ENCODE data around the gene IL11. TPM values are rescaled to one million over a fixed set of nuclear protein-coding genes. Genes with fewer than 3 reads are reported as not detected.

IL11 gene
- total and polyA plus RNA-seq, 2 donors (not counting 3 experiments of a cell fraction or from before 2014, with no cell fraction given): not detected

DNA sequence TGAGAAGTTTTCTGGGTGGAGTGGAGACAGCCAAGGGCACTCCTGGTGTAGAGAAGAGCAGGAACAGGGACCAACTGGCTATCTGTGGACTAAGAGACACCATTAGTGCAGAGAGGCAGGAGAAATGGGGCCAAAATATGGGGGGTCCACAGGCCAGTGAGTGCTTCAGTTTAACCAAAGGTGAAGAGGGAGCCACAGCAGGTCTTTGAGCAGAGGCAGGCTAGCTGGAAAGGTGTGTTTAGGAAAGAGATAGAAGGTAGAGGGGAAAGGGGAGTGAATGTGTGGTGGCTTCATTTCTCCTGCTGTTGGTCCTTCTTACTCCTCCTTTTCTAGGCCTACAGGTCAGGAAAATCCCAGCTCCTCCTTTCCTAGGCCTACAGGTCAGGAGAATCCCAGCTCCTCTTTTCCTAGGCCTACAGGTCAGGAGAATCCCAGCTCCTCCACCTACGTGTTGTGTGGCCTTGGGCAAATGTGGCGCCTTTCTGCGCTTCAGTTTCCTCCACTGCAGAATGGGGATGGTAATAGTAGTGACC lies 12.3 kb upstream of the IL11 start:
- H3K9me1 ChIP-seq (replicated peaks; ENCODE audit: control insufficient read depth, extremely low read depth, insufficient read depth, low read length): no peaks in the 10 kb centered on the region
- H3K4me1 ChIP-seq (ENCODE audit: control insufficient read depth, extremely low read depth, insufficient read depth, low read length): peaks cover 21% of the 10 kb centered on the region
- POLR2A ChIA-PET: interaction anchor here (2.4 kb wide), 2 partner anchors 25 to 43 kb away, joined by 9 to 11 read pairs; partner anchors contain the start of genes KMT5C and UBE2S
- no peak overlapping the region for H3K27ac ChIP-seq (ENCODE audit: insufficient read depth, low read depth, low read length)
- TF ChIP-seq FOS (IDR thresholded peaks at IDR 0.05; ENCODE audit: borderline replicate concordance, insufficient read depth, low read length) (no peak), MYC (IDR thresholded peaks at IDR 0.05; ENCODE audit: low read depth, low read length) (no peak), CTCF (IDR thresholded peaks at IDR 0.05; ENCODE audit: extremely low read depth in 1 of 2, insufficient read depth in 1 of 2, low read depth in 1 of 2, low read length in 2 of 2) (no peak), JUN (IDR thresholded peaks at IDR 0.05; ENCODE audit: borderline replicate concordance, insufficient read depth, insufficient read length, low read depth) (no peak), EZH2 (IDR thresholded peaks at IDR 0.05; ENCODE audit: borderline replicate concordance, low read depth, low read length, severe bottlenecking) (no peak), POLR2A (IDR thresholded peaks at IDR 0.05; ENCODE audit: low read depth, low read length) (no peak), POLR2AphosphoS5 (IDR thresholded peaks at IDR 0.05; ENCODE audit: insufficient read depth, low read depth, low read length) (no peak), GATA2 (IDR thresholded peaks at IDR 0.05; ENCODE audit: insufficient read depth, insufficient read length, low read depth, low read length) (no peak)
- TF ChIP-seq, protein P1, sequence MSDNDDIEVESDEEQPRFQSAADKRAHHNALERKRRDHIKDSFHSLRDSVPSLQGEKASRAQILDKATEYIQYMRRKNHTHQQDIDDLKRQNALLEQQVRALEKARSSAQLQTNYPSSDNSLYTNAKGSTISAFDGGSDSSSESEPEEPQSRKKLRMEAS (IDR thresholded peaks at IDR 0.05; ENCODE audit: insufficient read depth, insufficient read length): no peak
- H3K9me3 ChIP-seq (replicated peaks; ENCODE audit: control insufficient read depth, insufficient read depth, low read length): no peaks in the 10 kb centered on the region
- peaks cover 18% of the 10 kb centered on the region for H3K79me2 ChIP-seq (ENCODE audit: control insufficient read depth, insufficient read depth, low read length)
- no TSS peak for BruUV-seq (replicated peaks)
- no peak overlapping the region for H3K4me3 ChIP-seq (replicated peaks in 1 of 3; ENCODE audit: insufficient read depth in 1 of 3, low read depth in 1 of 3, low read length in 3 of 3)
- DNase-seq (ENCODE audit: low read depth, low spot score) (no peak), FAIRE-seq (no peak)
- H3K9ac ChIP-seq (replicated peaks; ENCODE audit: extremely low read depth, insufficient read depth, low read length): no peak overlapping the region
- H2AFZ ChIP-seq (ENCODE audit: low read depth, low read length): no peak overlapping the region
- H3K27me3 ChIP-seq (ENCODE audit: control insufficient read depth in 2 of 2, insufficient read depth in 2 of 2, low read length in 2 of 2): peaks cover 4% of the 10 kb centered on the region in 2 experiments
- peaks cover 4% of the 10 kb centered on the region in 2 experiments for H3K36me3 ChIP-seq (ENCODE audit: control insufficient read depth in 2 of 2, extremely low read depth in 1 of 2, insufficient read depth in 2 of 2, low read length in 2 of 2)
- CTCF ChIA-PET: interaction anchor here (2.8 to 2.9 kb wide), 2 partner anchors 81 to 91 kb away, joined by 27 to 51 read pairs; no protein-coding TSS in a partner anchor
- dilution Hi-C loops (cut with MboI; ENCODE audit: extremely low pct_ligation_motif_present, low sequenced_read_pairs): no loop called here
- intact Hi-C loops (cut with micrococcal nuclease): loop anchor here (10.0 kb wide), 2 partner anchors 222 to 238 kb away; partner anchors contain the start of genes TNNT1, ZNF524 and ZNF865
- peaks cover 4% of the 10 kb centered on the region for H4K20me1 ChIP-seq (replicated peaks; ENCODE audit: control insufficient read depth, extremely low read depth, insufficient read depth, low read length)
- no peak overlapping the region for H3K4me2 ChIP-seq (ENCODE audit: insufficient read depth, low read length)
